Measurements from ENCODE around the gene MUC3A.

DNA sequence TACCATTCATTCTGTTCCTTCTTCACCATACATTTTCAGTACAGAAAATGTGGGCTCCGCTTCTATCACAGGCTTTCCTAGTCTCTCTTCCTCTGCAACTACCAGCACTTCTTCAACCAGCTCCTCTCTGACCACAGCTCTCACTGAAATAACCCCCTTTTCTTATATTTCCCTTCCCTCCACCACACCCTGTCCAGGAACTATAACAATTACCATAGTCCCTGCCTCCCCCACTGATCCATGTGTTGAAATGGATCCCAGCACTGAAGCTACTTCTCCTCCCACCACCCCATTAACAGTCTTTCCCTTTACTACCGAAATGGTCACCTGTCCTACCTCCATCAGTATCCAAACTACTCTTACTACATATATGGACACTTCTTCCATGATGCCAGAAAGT, 10.6 kb downstream of the MUC3A start:
- TF ChIP-seq POLR2A (IDR thresholded peaks at IDR 0.05) (no peak), EP300 (IDR thresholded peaks at IDR 0.05) (no peak), POLR2AphosphoS5 (IDR thresholded peaks at IDR 0.05) (no peak)
- TF ChIP-seq, protein P1, sequence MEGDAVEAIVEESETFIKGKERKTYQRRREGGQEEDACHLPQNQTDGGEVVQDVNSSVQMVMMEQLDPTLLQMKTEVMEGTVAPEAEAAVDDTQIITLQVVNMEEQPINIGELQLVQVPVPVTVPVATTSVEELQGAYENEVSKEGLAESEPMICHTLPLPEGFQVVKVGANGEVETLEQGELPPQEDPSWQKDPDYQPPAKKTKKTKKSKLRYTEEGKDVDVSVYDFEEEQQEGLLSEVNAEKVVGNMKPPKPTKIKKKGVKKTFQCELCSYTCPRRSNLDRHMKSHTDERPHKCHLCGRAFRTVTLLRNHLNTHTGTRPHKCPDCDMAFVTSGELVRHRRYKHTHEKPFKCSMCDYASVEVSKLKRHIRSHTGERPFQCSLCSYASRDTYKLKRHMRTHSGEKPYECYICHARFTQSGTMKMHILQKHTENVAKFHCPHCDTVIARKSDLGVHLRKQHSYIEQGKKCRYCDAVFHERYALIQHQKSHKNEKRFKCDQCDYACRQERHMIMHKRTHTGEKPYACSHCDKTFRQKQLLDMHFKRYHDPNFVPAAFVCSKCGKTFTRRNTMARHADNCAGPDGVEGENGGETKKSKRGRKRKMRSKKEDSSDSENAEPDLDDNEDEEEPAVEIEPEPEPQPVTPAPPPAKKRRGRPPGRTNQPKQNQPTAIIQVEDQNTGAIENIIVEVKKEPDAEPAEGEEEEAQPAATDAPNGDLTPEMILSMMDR (IDR thresholded peaks at IDR 0.05) = no peak

Measured in upper lobe of left lung (tissue), 4 donors.